WERI-Rb-1 (cell line): ENCODE measurements around the gene SDR42E1.

Source experiments
- DNase-seq: peaks from one replicate; pipeline ENCODE4 v3.0.0-alpha.2; 2020
- H3K27ac ChIP-seq: fragments of 250-450 bp; sonication (Bioruptor Pico); 2 replicates; pipeline ENCODE4 v1.5.1; 2020; ENCODE audit warnings: mild to moderate bottlenecking, moderate library complexity
- H3K27me3 ChIP-seq: fragments of 250-450 bp; sonication (Bioruptor Pico); 2 replicates; pipeline ENCODE4 v1.5.1; 2021; ENCODE audit warnings: mild to moderate bottlenecking, low read depth, moderate library complexity; ENCODE audit not compliant: insufficient read depth, severe bottlenecking
- H3K36me3 ChIP-seq: fragments of 250-450 bp; sonication (Bioruptor Pico); 2 replicates; pipeline ENCODE4 v1.5.1; 2020; ENCODE audit warnings: mild to moderate bottlenecking, moderate library complexity
- H3K4me3 ChIP-seq: 2 replicates; pipeline ENCODE4 v1.5.1; 2011; ENCODE audit warnings: low read depth, mild to moderate bottlenecking, control low read depth, low read length
- H3K9me3 ChIP-seq: fragments of 250-450 bp; sonication (Bioruptor Pico); 2 replicates; pipeline ENCODE4 v1.5.1; 2021; ENCODE audit warnings: mild to moderate bottlenecking, moderate library complexity; ENCODE audit not compliant: severe bottlenecking
- CTCF ChIP-seq: IDR thresholded peaks from 2 replicates; pipeline ENCODE4 v1.5.1; 2011; ENCODE audit warnings: low read depth, mild to moderate bottlenecking, control low read depth, inconsistent platforms, low read length

Gene SDR42E1

GRCh38 chr16:82037666-82038065, 26.4 kb upstream of the SDR42E1 start:
- Histone ChIP-seq H3K27ac (no peak overlapping the region), H3K9me3 (no peaks in the 10 kb centered on the region), H3K27me3 (no peaks in the 10 kb centered on the region), H3K36me3 (no peaks in the 10 kb centered on the region), H3K4me3 (no peak overlapping the region)
- no peak for TF ChIP-seq CTCF
- no peak for DNase-seq

DNA sequence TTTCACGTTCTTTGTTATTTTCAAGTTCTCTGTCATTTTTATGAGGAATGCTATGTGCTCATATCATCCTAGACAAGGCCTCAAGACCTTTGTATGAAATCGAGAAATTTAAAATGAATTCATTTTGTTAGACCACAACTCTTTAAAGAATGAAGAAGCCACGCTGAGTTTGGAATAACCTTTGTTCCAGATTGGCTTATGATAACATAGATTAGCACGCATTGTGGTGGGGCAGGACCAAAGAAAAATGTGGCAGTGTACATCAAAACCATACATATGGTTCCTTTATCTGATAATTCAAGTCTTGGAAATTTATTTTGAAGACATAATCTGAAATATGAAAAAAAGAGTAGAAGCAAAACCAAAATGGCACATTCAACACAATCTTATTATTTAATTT, 26.0 kb upstream of the SDR42E1 start:
- Histone ChIP-seq H3K36me3 (no peaks in the 10 kb centered on the region), H3K9me3 (no peaks in the 10 kb centered on the region), H3K4me3 (no peak overlapping the region), H3K27me3 (no peaks in the 10 kb centered on the region), H3K27ac (no peak overlapping the region)
- DNase-seq: no peak
- TF ChIP-seq CTCF: no peak

DNA sequence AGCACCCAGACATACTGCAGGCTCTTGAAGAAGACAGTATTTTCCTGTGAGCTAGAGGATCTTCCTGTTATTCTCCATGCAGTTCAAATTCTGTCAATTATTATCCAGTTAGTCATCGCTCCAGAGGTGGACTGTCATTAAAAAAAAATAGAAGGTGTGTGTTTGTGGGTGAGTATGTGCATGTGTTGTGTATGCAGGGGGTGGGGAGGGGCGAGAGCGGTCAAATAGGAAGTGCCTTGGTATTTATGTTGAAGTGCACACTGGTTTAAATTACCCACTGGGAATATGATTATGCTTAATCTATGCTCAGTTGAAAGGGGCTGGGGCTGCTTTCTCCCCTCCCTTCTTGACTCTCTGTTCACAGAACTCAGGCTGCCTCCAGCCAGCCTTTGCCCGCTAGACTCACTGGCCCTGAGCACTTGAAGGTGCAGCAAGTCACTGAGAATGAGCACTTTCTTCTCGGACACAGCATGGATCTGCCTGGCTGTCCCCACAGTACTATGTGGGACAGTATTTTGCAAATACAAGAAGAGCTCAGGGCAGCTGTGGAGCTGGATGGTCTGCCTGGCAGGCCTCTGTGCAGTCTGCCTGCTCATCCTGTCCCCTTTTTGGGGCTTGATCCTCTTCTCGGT, 23.8 kb upstream of the SDR42E1 start, which contains the start of gene HSD17B2:
TSS of gene HSD17B2 (plus strand) at position 273 of the 632 bp plus-strand sequence. CDS start at position 445, 172 bp downstream.
- TF ChIP-seq CTCF: no peak
- no peak for DNase-seq
- H3K27me3 ChIP-seq: no peaks in the 10 kb centered on the region
- no peak within 1 kb of the TSS for H3K27ac ChIP-seq
- H3K9me3 ChIP-seq: no peaks in the 10 kb centered on the region
- H3K4me3 ChIP-seq: no peak within 1 kb of the TSS
- H3K36me3 ChIP-seq: no peaks in the 10 kb centered on the region

DNA sequence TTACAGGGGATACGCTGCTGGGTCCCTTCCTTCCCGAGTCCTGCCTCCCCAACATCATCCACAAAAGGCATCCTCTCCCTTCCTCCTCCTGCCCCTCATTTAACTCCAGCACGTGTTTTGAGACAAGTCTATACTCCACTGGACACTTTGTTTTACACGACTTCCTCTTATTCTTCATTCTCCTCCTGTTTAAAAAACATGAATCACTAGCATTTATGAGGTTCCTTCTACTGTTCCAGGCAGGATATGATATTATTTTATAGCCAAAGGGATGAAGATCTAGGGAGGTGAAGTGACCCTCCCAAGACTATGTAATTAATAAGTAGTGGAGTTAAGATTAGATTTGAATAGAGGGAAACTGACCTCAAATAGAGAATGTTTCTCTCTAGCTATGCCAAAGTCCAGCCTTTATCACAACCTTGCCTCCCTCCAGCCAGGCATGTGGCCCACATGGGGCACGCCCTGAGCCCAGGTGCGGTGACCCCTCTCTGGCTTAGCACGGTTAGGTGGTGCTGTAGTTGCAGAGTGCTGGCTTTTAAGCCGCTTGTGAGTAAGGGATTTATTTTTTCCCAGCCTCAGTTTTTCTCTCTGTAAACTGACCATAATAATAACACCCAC, 22.5 kb upstream of the SDR42E1 start:
- Histone ChIP-seq H3K27ac (no peak overlapping the region), H3K4me3 (no peak overlapping the region), H3K36me3 (no peaks in the 10 kb centered on the region), H3K9me3 (no peaks in the 10 kb centered on the region), H3K27me3 (no peaks in the 10 kb centered on the region)
- TF ChIP-seq CTCF: no peak
- no peak for DNase-seq

DNA sequence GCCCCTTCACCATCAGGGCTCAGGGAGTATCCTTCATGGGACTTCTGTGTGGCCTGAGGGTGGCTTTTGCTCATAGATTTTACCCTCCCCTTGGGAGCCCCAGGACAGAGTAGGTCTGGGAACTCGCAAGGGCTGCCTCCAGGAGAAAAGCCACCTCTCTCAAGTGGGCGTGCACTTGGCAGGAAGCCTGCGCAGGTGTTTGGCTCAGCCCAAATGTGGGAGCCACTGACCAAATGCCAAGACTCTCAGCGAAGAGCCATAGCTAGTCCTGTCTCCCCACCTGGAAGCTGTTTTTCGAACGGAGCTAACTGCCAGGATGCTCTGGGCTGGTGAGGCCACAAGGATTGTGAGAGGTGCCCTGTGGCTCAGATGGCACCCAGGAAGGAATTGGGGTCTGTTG, 21.7 kb upstream of the SDR42E1 start:
- no peak for TF ChIP-seq CTCF
- H3K36me3 ChIP-seq: no peaks in the 10 kb centered on the region
- no peaks in the 10 kb centered on the region for H3K9me3 ChIP-seq
- DNase-seq: no peak
- no peak overlapping the region for H3K27ac ChIP-seq
- H3K27me3 ChIP-seq: no peaks in the 10 kb centered on the region
- H3K4me3 ChIP-seq: no peak overlapping the region
